K562 (cell line): ENCODE data around the gene TDRD12. TPM values are rescaled to one million over a fixed set of nuclear protein-coding genes. Genes with fewer than 3 reads are reported as not detected.

Experiments
- ATAC-seq: fragments of 200-7000 bp; cut with Tn5 transposase; 3 replicates; pipeline ENCODE4 v1.9.1; 2020; ENCODE audit warnings: moderate library complexity
- BruUV-seq: library from RNA; stranded (reverse); fragments of 400-500 nt; replicated peaks from 2 replicates; lab custom pipeline; 2021; lab: Mats Ljungman, UMichigan
- CTCF ChIA-PET: fragments of 300-600 bp; formaldehyde crosslinking; extraction: SDS; loops from one replicate; lab custom pipeline; 2021; ENCODE audit warnings: low intra/inter-chr PET ratio; lab: Yijun Ruan, JAX
- POLR2A ChIA-PET: fragments of 300-600, 350-650 bp; sonication (Branson Sonifier 250); formaldehyde crosslinking; extraction: SDS; loops from one replicate; lab custom pipeline; 2021; ENCODE audit warnings: antibody characterized with exemption, inconsistent platforms; lab: Yijun Ruan, JAX
- DNase-seq, 4 experiments: peaks; one replicate each; pipeline versions ENCODE4 v3.0.0 to v3.0.0-alpha.2; 2011 to 2018; ENCODE audit warnings: low spot score in 3 of 4, mixed read lengths in 3 of 4; ENCODE audit errors: extremely low read depth in 1 of 4
- FAIRE-seq: peaks from 2 replicates; lab custom pipeline; 2011; peaks lifted over from hg19 to GRCh38; lab: Jason Lieb, UNC
- H2AFZ ChIP-seq: 2 replicates; pipeline ENCODE4 v1.6.0; 2011; ENCODE audit warnings: low read depth, low read length, control low read depth, inconsistent platforms
- H3K27ac ChIP-seq: fragments of 200-600 bp; 3 replicates; pipeline ENCODE4 v1.8.0; 2011; ENCODE audit warnings: low read depth, mild to moderate bottlenecking, control low read depth, inconsistent platforms, low read length, moderate library complexity, mixed read lengths; ENCODE audit errors: extremely low read depth
- H3K27me3 ChIP-seq, 2 experiments: fragments of 300-600 bp in 1 of 2; 2 replicates in 1 of 2; 3 replicates in 1 of 2; pipeline versions ENCODE4 v1.6.0 to v1.8.0; 2011; ENCODE audit warnings: inconsistent platforms in 2 of 2, low read length in 2 of 2, mild to moderate bottlenecking in 1 of 2, mixed read lengths in 1 of 2, moderate library complexity in 1 of 2; ENCODE audit not compliant: control insufficient read depth in 2 of 2, insufficient read depth in 2 of 2
- H3K36me3 ChIP-seq: fragments of 300-600 bp; 3 replicates; pipeline ENCODE4 v1.8.0; 2011; ENCODE audit warnings: mild to moderate bottlenecking, low read length, inconsistent platforms; ENCODE audit not compliant: control insufficient read depth, insufficient read depth
- H3K4me1 ChIP-seq, 2 experiments: fragments of 200-600 bp in 1 of 2; replicated peaks in 1 of 2; 2 replicates in 1 of 2; 3 replicates in 1 of 2; pipeline versions ENCODE4 v1.5.1 to v1.8.0; 2011; ENCODE audit warnings: inconsistent platforms in 2 of 2, low read length in 2 of 2, mild to moderate bottlenecking in 1 of 2, mixed read lengths in 1 of 2, moderate library complexity in 1 of 2; ENCODE audit not compliant: control insufficient read depth in 2 of 2, insufficient read depth in 2 of 2
- H3K4me2 ChIP-seq: 2 replicates; pipeline ENCODE4 v1.6.1; 2011; ENCODE audit warnings: low read length, control low read depth, inconsistent platforms, mixed read lengths; ENCODE audit not compliant: insufficient read depth
- H3K4me3 ChIP-seq: fragments of 200-600 bp; sonication (generic), shearing (Covaris generic); 2 replicates; pipeline ENCODE4 v1.5.1; 2016; ENCODE audit warnings: control low read depth, inconsistent platforms
- H3K79me2 ChIP-seq: fragments of 200-600 bp; 3 replicates; pipeline ENCODE4 v1.8.0; 2011; ENCODE audit warnings: low read length, inconsistent platforms; ENCODE audit not compliant: control insufficient read depth, insufficient read depth
- H3K9ac ChIP-seq, 2 experiments: 2 replicates each; pipeline versions ENCODE4 v1.6.0 to v1.6.1; 2011; ENCODE audit warnings: low read depth in 2 of 2, low read length in 2 of 2, control low read depth in 1 of 2, inconsistent platforms in 1 of 2, mild to moderate bottlenecking in 1 of 2, mixed read lengths in 1 of 2; ENCODE audit not compliant: insufficient read depth in 1 of 2
- H3K9me1 ChIP-seq: one replicate; pipeline ENCODE4 v1.6.0; 2011; ENCODE audit warnings: inconsistent platforms, mild to moderate bottlenecking, low read length, moderate library complexity; ENCODE audit not compliant: control insufficient read depth, insufficient read depth
- H3K9me3 ChIP-seq: replicated peaks from 2 replicates; pipeline ENCODE4 v1.5.1; 2011; ENCODE audit warnings: low read depth, low read length, inconsistent platforms; ENCODE audit not compliant: control insufficient read depth, insufficient read depth
- H4K20me1 ChIP-seq: replicated peaks from 2 replicates; pipeline ENCODE4 v1.6.1; 2011; ENCODE audit warnings: low read length, inconsistent platforms, mixed read lengths; ENCODE audit not compliant: control insufficient read depth, insufficient read depth
- CBFA2T3 ChIP-seq: fragments of 450-650 bp; IDR thresholded peaks from 2 replicates; pipeline ENCODE4 v1.6.1; 2017
- CXXC5 ChIP-seq: fragments of 250-450 bp; sonication (Bioruptor Pico); IDR thresholded peaks from 2 replicates; pipeline ENCODE4 v1.8.0; 2022; ENCODE audit warnings: inconsistent platforms, mild to moderate bottlenecking, moderate library complexity
- EGR1 ChIP-seq: fragments of 450-650 bp; conservative IDR thresholded peaks from 2 replicates; pipeline ENCODE4 v1.6.1; 2017; ENCODE audit warnings: mild to moderate bottlenecking
- HIVEP1 ChIP-seq: fragments of 250-450 bp; sonication (Bioruptor Pico); IDR thresholded peaks from 2 replicates; pipeline ENCODE4 v1.4.0; 2020; ENCODE audit warnings: mild to moderate bottlenecking
- KDM1A ChIP-seq, 2 experiments: fragments of 450-650 bp; IDR thresholded peaks; 2 replicates each; pipeline ENCODE4 v1.6.1; 2016; ENCODE audit warnings: mild to moderate bottlenecking in 2 of 2
- L3MBTL2 ChIP-seq: fragments of 450-650 bp; IDR thresholded peaks from 2 replicates; pipeline ENCODE4 v1.6.1; 2016; ENCODE audit warnings: mild to moderate bottlenecking, moderate library complexity
- MEIS2 ChIP-seq: fragments of 450-650 bp; IDR thresholded peaks from 2 replicates; pipeline ENCODE4 v1.6.1; 2014; ENCODE audit warnings: mild to moderate bottlenecking; ENCODE audit not compliant: partially characterized antibody
- NCOA6 ChIP-seq: fragments of 450-650 bp; IDR thresholded peaks from 2 replicates; pipeline ENCODE4 v1.6.1; 2017; ENCODE audit warnings: mild to moderate bottlenecking
- NFRKB ChIP-seq: fragments of 450-650 bp; IDR thresholded peaks from 2 replicates; pipeline ENCODE4 v1.6.1; 2016; ENCODE audit warnings: low read depth
- POLR2G ChIP-seq: fragments of 200-400 bp; formaldehyde crosslinking; IDR thresholded peaks from 2 replicates; pipeline ENCODE4 v1.6.1; 2017; ENCODE audit warnings: low read depth, mild to moderate bottlenecking, antibody characterized with exemption, low read length, moderate library complexity
- SETDB1 ChIP-seq: IDR thresholded peaks from one replicate; pipeline ENCODE4 v1.6.1; 2012; ENCODE audit warnings: low read length, control low read depth, inconsistent platforms
- TCF7 ChIP-seq: sonication (generic); IDR thresholded peaks from 2 replicates; pipeline ENCODE4 v1.6.1; 2016; ENCODE audit warnings: antibody characterized with exemption, borderline replicate concordance
- ZNF174 ChIP-seq: fragments of 250-450 bp; sonication (Bioruptor Pico); IDR thresholded peaks from 2 replicates; pipeline ENCODE4 v1.4.0; 2020; ENCODE audit warnings: mild to moderate bottlenecking
- ZNF212 ChIP-seq: fragments of 450-650 bp; formaldehyde crosslinking; IDR thresholded peaks from 2 replicates; pipeline ENCODE4 v1.4.0; 2020; ENCODE audit warnings: mild to moderate bottlenecking
- ZNF551 ChIP-seq: fragments of 250-450 bp; sonication (Bioruptor Pico); IDR thresholded peaks from 2 replicates; pipeline ENCODE4 v1.5.0; 2021; ENCODE audit warnings: mild to moderate bottlenecking, moderate library complexity
- ZNF583 ChIP-seq: fragments of 250-450 bp; sonication (Bioruptor Pico); IDR thresholded peaks from 2 replicates; pipeline ENCODE4 v1.4.0; 2020
- ZNF644 ChIP-seq: fragments of 200-800 bp; sonication (Bioruptor generic); IDR thresholded peaks from 2 replicates; pipeline ENCODE4 v1.6.1; 2016; ENCODE audit warnings: low read depth, missing genetic modification characterization, missing compliant biosample characterization
- WGBS: fragments of 100-300 bp; shearing (Covaris generic); methylation state at CpG from one replicate; pipeline ENCODE4 v1.1.6; 2016; ENCODE audit warnings: low coverage, mixed read lengths; ENCODE audit not compliant: insufficient coverage; ENCODE audit errors: missing lambda C conversion rate; 5-methylcytosine and 5-hydroxymethylcytosine counted together
- in situ Hi-C: fragments of 300-500 bp; cut with MboI; formaldehyde crosslinking; loops from 4 replicates; pipeline ENCODE4 v1.15.0; 2018; ENCODE audit warnings: inconsistent platforms, mixed read lengths
- intact Hi-C: fragments of 100-400 bp; cut with micrococcal nuclease; formaldehyde crosslinking; loops from 2 replicates; pipeline ENCODE4 v1.14.2; 2022
- polyA plus RNA-seq, 8 experiments: library from polyadenylated mRNA; depleted of rRNA in 4 of 8; stranded (reverse) in 5 of 8; unstranded in 3 of 8; fragments of >200 nt; fragmentation: Nextera tagmentation in 2 of 8; fragmentation: Illumina TruSeq in 1 of 8; extraction: Ambion mirVana in 2 of 8; extraction: Trizol in 1 of 8; gene quantifications; 2 replicates each; pipeline versions ENCODE4 v1.2.1 to v1.2.3, GENCODE V29; 2011 to 2014; ENCODE audit warnings: inconsistent platforms in 1 of 8, missing spikeins in 1 of 8
- total RNA-seq, 7 experiments: library from RNA; depleted of rRNA in 6 of 7; stranded (reverse); fragments of >200 nt in 6 of 7; fragmentation: Illumina TruSeq in 2 of 7; extraction: Trizol in 2 of 7; gene quantifications; 2 replicates each; pipeline versions ENCODE4 v1.2.1 to v1.2.3, GENCODE V29; 2011 to 2021; ENCODE audit warnings: low replicate concordance in 1 of 7

The TDRD12 gene
- total and polyA plus RNA-seq, 9 of the 15 experiments (the other 6 are each of a cell fraction or from before 2014, with no cell fraction given): 0.03 TPM; not detected in 8

GRCh38 chr19:32709032-32709431 is 10.5 kb upstream of the TDRD12 start:
- Histone ChIP-seq H3K9me3 (no peaks in the 10 kb centered on the region), H2AFZ (no peak overlapping the region), H3K4me2 (no peak overlapping the region), H3K36me3 (peaks cover 78% of the 10 kb centered on the region), H3K9me1 (no peaks in the 10 kb centered on the region), H4K20me1 (no peaks in the 10 kb centered on the region), H3K9ac (no peak overlapping the region), H3K27me3 (no peaks in the 10 kb centered on the region), H3K4me3 (no peak overlapping the region), H3K4me1 (peaks cover 0 to 9% of the 10 kb centered on the region in 2 experiments; a peak in 3 of 5 replicates), H3K79me2 (peaks cover 38% of the 10 kb centered on the region), H3K27ac (peak overlapping the region; percentile 37; the same call in 1 of the 3 replicates)
- peak; percentile 46 for FAIRE-seq
- intact Hi-C loops (no loop called here), in situ Hi-C loops (no loop called here)
- peak in 1 of 4 experiments; percentile 23 for DNase-seq
- ChIA-PET CTCF (no interaction called here), POLR2A (interaction anchor here (0.7 to 1.3 kb wide), 4 partner anchors 9 to 1397 kb away, joined by 3 to 4 read pairs (median 4); no protein-coding TSS in a partner anchor)
- 67% methylated on average over 5 of the region's 5 CpGs for WGBS
- no peak for TF ChIP-seq ZNF583
- no peak for TF ChIP-seq CXXC5 (CRISPR knock-in tag)
- TF ChIP-seq EGR1: peak; percentile 66
- no peak for TF ChIP-seq NCOA6
- no TSS peak for BruUV-seq
- peak; percentile 37 for ATAC-seq

- Histone ChIP-seq H3K4me1 (peaks cover 0 to 9% of the 10 kb centered on the region in 2 experiments; a peak in 3 of 5 replicates), H3K36me3 (peaks cover 57% of the 10 kb centered on the region), H3K4me3 (no peak overlapping the region), H3K27ac (no peak overlapping the region), H3K9me1 (no peaks in the 10 kb centered on the region), H4K20me1 (no peaks in the 10 kb centered on the region), H2AFZ (no peak overlapping the region), H3K79me2 (peaks cover 17% of the 10 kb centered on the region), H3K27me3 (no peaks in the 10 kb centered on the region), H3K9ac (no peak overlapping the region), H3K9me3 (no peaks in the 10 kb centered on the region), H3K4me2 (no peak overlapping the region)
- no peak for DNase-seq
- ChIA-PET POLR2A (interaction anchor here (0.7 to 2.6 kb wide), 3 partner anchors 11 to 18 kb away, joined by 3 to 13 read pairs (median 4); no protein-coding TSS in a partner anchor), CTCF (no interaction called here)
- no peak for ATAC-seq
- intact Hi-C loops (no loop called here), in situ Hi-C loops (no loop called here)
- no TSS peak for BruUV-seq
- TF ChIP-seq ZNF583 (no peak), CBFA2T3 (no peak), NFRKB (no peak), ZNF644 (tag) (no peak), L3MBTL2 (no peak), ZNF212 (no peak), ZNF551 (no peak), ZNF174 (CRISPR knock-in tag) (no peak), TCF7 (no peak), HIVEP1 (CRISPR knock-in tag) (no peak), SETDB1 (no peak), POLR2G (no peak), KDM1A (IDR thresholded peaks at IDR 0.05) (no peak), MEIS2 (no peak)
- FAIRE-seq: no peak
- WGBS: 90% methylated on average over 6 of the region's 6 CpGs
Measured at GRCh38 chr19:32711747-32712146, 7.8 kb upstream of the TDRD12 start.
